Stimulated activated CD4-positive, alpha-beta T cell treated with anti-CD3 and anti-CD28 coated beads, Interleukin-4, amount 100 ng/mL, for 48 hours (primary cell): Measurements from ENCODE around the gene GUCA1A.
"Not testable (repeated sequence)": the region's sequence is repeated elsewhere in the genome, so short reads cannot be mapped to it uniquely, and the experiment has no call there.

ENCODE experiments used
- DNase-seq, 2 donors: peaks; one replicate each; pipeline ENCODE4 v3.0.0-alpha.2; 2020; ENCODE audit warnings: low read depth in 2 of 2

Gene GUCA1A

DNA sequence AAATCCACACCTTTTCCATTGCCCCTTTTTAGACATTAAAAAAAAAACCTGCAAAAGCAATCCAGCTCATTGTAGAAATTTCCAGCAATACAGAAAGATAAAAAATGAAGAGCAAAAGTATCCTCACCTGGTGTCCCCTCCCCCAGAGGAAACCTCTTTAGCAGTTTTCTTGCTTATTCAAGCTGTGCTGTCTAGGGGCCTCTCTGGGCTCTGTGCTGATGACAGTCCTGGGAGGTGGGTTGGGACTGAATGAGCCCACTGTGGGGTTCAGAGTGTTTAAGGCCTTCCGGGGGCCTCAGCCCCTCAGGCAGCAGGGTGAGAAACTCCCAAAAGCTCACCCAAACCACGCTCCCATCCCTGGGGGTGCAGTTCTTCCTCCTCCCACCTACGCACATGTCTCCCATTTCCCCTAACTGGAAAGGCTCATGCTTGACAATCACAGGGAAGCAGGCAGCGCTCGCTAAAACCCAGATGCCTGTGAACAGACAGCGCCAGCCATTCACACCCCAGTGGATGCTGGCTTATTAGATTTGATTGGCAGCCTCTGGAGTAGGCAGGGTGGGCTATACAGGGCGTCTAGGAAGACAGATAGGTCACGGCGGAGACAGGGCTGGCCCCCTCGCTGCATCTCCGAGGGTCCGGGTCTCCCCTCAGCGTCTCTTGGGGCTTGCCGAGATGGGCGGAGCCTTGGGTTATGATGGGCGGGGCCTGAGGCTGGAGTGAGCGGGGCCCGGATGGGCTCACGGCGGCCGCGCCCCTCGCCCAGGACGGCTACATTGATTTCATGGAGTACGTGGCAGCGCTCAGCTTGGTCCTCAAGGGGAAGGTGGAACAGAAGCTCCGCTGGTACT is 4.6 kb downstream of the GUCA1A start:
- DNase-seq, result no peak

DNA sequence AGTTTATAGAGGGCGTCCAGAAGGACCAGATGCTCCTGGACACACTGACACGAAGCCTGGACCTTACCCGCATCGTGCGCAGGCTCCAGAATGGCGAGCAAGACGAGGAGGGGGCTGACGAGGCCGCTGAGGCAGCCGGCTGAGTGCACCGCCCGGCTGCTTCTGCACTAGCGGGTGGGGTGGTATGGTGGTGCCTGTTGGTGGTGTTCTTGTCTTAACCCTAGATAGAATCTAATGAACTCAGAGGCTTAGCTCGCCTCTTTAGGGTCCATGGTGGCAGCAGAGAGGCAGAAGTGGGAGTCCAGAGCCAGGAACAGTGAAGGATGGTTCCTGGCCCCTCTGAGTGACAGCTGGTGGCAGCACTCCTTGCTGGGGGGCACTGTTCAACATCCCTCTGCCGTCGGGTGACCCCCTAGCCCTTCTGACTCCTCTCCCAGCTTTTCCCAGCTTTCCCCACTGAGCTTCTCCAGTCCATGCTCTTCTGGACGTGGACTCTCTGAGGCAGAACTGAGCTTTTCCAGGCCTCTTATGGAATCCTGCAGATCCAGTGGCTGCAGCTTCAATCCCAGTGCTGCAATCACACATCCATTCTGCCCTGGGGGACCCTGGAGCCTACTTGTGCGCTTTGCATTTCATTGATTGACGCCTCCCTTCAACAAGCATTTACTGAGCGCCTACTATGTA is 6.2 kb downstream of the GUCA1A start:
- no peak for DNase-seq

GRCh38 chr6:42179945-42180313 is 6.8 kb downstream of the GUCA1A start:
- DNase-seq, result peak in 1 of 2 donors; percentile 32

DNA sequence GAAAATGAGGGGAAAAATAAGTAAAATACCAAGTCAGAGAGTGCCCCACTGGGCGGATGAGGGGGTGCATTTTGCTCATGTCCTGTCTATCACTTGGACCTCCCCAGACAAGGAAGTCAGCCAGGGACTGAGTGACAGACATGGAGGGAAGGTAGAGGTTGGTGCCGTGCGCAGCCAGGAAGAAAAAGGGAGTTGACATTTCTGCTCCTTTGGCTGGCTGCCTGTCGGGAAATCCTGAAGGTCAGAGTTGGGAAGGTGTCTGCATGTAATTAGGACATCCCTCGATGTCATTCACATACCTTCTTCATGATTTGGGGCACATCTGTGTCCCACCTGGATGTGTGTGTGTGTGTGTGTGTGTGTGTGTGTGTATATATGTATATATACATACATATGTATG is 8.9 kb downstream of the GUCA1A start:
- DNase-seq, result no peak

DNA sequence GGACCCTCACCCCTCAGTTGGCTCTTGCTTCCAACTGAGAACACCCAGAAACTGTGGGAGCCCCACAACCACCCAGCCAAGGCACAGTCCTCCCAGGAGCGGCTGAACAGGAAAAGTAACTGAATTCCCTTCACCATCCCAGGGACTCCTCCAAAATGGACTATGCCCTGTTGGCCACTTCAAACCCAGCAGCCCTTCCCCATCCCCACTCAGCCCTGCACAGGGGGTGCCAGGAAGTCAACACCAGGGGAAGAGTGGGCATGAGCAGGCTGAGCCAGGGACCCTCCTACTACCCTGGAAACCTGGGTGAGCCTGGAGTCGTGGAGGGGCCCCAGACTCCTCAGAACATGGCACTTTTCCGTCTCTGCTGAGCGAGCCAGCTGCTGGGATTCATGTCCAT is 11.3 kb downstream of the GUCA1A start:
- DNase-seq, result no peak

- no peak for DNase-seq
Observed at GRCh38 chr6:42185597-42185996, 12.4 kb downstream of the GUCA1A start.

DNA sequence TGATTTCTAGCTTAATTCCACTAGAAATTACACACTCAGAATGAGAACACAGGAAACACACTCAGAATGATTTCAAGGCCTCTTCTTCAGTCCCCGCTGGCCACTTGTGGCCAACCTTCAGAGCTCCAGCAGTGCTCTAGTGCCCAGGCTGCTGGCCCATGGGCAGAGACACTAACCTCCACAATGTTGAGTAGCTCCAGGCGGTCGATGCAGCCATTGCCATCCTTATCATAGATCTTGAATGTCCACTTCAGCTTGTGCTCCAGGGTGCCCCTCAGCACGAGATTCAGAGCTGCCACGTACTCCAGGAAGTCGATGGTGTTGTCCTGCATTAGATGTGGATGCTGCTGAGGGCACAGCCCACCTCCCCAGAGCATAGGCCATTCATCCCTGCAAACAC is 15.2 kb downstream of the GUCA1A start:
- DNase-seq, result no peak

GRCh38 chr6:42190554-42191183 is 17.5 kb downstream of the GUCA1A start:
- DNase-seq, result no peak

DNA sequence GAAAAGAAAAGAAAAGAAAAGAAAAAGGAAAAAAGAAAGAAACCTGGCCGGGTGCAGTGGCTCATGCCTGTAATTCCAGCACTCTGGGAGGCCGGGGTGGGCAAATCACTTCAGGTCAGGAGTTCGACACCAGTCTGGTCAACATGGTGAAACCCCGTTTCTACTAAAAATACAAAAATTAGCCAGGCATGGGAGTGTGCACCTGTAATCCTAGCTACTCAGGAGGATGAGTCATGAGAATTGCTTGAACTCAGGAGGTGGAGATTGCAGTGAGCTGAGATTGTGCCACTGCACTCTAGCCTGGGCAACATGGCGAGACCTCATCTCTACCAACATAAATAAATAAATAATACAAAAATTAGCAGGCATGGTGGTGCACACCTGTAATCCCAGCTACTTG is 19.2 kb downstream of the GUCA1A start:
- not testable (repeated sequence) for DNase-seq

- DNase-seq, result no peak
Observed at GRCh38 chr6:42193491-42193894, 20.3 kb downstream of the GUCA1A start.

DNA sequence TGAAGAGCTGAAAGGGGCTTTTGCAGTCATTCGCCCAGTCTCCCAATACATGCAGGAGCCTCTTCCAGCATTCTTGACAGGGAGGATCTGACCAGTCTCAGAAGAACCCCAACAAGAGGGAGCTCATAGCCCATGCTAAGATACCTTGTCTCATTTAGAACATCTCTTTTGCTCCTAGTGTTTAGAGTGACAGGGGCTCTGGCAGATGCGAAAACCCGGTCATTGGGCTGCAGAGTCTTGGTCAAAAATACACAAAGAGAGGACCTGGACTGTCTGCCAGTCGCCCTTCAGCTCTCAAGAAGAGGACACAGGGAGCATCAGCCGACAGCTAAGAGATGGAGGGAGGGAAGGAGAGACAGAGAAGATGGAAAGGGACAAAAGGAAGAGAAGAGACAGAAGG is 20.9 kb downstream of the GUCA1A start:
- DNase-seq, result no peak

GRCh38 chr6:42195415-42195814 is 22.3 kb downstream of the GUCA1A start:
- no peak for DNase-seq

DNA sequence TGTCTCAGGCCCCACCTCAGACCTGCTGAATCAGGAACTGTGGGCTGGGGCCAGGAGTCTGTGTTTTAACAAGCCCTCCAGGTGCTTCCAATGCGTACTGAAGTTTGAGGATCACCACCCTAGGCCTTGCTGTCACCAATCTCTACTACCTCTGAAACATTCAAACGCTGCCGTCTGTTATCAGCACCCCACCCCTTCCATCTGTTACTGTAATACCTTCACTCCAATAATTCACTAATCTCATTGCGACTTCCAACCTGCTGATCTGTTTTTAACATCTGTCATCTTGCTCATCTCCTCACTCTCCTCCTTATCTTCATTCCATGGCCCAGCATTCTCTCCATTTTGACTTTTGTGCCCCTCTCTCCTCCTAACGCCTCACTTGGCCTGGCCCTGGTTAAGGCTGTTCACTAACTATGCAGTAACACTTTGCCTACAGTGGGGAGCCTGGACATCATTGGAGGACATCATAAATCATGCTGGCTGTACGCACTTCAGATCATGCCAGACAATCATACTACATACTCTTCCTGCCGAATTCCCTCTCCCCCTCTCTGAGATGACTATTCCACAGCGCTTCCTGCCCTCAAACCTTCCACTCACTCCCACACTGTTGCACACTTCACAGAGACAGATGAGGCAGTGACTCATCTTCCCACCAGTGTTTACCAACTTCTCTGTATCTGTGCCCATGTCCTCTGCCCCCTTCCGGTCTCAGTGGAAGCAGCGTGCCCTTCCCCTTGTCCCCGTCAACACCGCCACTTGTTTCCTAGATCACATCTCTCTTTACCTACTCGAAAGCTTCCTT is 24.6 kb downstream of the GUCA1A start:
- no peak for DNase-seq

DNA sequence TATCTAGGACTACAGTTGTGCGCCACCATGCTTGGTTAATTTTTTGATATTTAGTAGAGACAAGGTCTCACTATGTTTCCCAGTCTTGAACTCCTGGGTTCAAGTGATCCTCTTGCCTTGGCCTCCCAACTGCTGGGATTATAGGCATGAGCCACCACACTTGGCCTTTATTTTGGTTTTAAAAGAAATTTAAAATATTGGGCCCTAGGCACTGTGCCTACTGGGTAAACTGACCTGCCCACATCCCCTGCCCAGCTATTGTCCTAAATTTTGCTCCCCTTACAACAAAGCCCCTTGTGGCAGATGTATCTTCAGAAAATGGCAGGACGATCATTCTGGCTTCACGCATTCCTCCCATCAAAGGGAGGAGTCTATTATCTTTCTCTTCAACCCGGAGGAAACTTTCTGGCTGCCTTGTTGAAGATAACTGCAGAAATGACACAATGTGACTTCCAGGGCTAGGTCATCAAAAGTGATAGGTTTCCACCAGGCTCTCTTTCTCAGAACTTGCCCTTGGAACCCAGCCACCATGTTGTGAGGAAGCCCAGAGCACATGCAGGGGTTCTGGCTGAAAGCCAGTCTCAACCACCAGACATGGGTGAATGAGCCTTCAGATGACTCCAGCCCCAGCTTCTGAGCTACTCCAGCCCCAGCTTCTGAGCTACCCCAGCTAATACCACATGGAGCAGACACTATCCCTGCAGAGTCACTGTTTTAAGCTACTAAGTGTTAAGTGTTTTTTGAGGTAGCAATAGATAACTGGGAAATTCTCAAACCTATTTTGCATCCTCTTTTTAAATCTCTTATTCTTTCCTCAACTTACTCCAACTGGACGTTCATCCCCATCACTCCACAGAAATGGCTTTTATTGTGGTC is 26.2 kb downstream of the GUCA1A start:
- no peak for DNase-seq

- DNase-seq, result no peak
Observed at GRCh38 chr6:42200035-42200434, 26.9 kb downstream of the GUCA1A start.

GRCh38 chr6:42201382-42201781 is 28.2 kb downstream of the GUCA1A start:
- DNase-seq, result no peak

DNA sequence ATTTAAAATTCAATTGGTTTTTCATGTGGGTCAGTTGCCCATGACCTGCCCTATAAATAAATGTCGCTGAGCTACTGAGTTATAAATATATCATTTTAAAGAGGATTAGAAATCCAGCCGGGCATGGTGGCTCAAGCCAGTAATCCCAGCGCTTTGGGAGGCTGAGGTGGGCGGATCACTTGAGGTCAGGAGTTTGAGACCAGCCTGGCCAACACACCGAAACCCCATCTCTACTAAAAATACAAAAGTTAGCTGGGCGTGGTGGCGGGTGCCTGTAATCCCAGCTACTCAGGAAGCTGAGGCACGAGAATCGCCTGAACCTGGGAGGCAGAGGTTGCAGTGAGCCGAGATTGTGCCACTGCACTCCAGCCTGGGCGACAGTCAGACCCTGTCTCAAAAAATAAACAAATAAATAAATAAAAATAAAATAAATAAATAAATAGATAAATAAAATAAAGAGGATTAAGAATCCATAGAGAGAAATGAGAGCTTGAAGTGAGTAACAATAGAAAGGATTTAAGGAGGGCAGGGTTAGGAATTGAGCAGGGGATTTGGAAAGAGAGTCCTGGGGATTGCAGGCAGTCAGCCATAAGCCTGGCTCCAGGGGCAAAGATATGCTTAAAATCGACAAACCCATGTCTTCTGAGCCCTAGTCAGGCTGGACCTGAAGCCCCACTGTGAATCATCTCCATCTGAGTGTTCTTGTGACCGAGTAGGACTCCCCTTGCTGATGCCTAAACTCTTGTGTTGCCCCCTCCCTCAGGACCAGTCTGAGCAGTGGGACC is 29.2 kb downstream of the GUCA1A start:
- not testable (repeated sequence) for DNase-seq

GRCh38 chr6:42203183-42203582 is 30.0 kb downstream of the GUCA1A start:
- DNase-seq, result no peak

- DNase-seq, result no peak
Observed at GRCh38 chr6:42204768-42205282, 31.7 kb downstream of the GUCA1A start.

DNA sequence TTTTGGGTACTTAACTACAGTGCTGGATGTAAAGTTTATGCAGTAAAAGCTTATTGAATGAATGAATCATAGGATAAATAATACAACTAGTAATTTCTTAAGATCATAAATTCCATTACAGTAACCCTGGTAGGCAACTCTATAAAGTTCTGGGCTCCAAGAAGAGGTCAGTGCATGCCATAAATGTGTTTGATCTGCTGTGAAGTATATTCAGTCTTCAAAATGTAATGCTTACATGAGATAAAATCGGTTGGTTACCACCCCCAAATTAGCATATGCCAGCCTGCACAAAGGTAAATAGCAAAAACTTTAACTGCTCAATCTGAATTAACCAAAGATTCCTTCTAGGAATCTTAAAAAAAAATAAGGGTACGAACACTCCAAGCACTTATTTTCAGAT is 34.4 kb downstream of the GUCA1A start:
- not testable (repeated sequence) for DNase-seq
